ENCODE results near the gene PRKAB1. TPM values are rescaled to one million over a fixed set of nuclear protein-coding genes. Genes with fewer than 3 reads are reported as not detected.

Gene PRKAB1
- total RNA-seq, 4 donors from 2014 or later = 18.2 to 32.0 (median 25.4) TPM

DNA sequence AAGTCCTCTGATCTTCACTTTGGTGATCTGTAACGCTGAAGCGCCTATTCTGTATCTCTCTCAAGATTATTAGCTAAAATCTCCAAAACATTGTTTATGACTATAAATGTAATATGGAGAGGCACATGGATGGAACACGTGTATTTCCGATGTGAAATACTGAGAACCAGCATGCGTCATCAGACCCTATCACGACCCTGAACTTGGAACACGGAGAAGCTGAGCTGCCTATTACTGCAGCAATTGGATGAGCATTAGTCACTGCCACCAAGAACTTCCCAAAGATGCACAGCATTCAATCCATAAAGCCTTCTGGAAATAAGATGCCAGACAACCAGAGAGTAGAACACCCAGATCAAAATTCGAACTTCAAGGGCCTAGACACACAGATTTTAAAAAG is 61.9 kb downstream of the PRKAB1 start:
- no peaks in the 10 kb centered on the region for H3K9me3 ChIP-seq
- intact Hi-C loops (cut with DNase I) = no loop called here
- no peak overlapping the region for H3K4me3 ChIP-seq
- TF ChIP-seq, protein P1, sequence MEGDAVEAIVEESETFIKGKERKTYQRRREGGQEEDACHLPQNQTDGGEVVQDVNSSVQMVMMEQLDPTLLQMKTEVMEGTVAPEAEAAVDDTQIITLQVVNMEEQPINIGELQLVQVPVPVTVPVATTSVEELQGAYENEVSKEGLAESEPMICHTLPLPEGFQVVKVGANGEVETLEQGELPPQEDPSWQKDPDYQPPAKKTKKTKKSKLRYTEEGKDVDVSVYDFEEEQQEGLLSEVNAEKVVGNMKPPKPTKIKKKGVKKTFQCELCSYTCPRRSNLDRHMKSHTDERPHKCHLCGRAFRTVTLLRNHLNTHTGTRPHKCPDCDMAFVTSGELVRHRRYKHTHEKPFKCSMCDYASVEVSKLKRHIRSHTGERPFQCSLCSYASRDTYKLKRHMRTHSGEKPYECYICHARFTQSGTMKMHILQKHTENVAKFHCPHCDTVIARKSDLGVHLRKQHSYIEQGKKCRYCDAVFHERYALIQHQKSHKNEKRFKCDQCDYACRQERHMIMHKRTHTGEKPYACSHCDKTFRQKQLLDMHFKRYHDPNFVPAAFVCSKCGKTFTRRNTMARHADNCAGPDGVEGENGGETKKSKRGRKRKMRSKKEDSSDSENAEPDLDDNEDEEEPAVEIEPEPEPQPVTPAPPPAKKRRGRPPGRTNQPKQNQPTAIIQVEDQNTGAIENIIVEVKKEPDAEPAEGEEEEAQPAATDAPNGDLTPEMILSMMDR (IDR thresholded peaks at IDR 0.05) = no peak
- TF ChIP-seq POLR2A (IDR thresholded peaks at IDR 0.05; ENCODE audit: low read depth) = no peak
- no peak for TF ChIP-seq EP300 (IDR thresholded peaks at IDR 0.05)
- TF ChIP-seq POLR2AphosphoS5 (IDR thresholded peaks at IDR 0.05) = no peak
- H3K27me3 ChIP-seq = no peaks in the 10 kb centered on the region
- WGBS = 98% methylated on average over 8 of the region's 8 CpGs
- peaks cover 0 to 23% (median 18%) of the 10 kb centered on the region in 4 donors for H3K4me1 ChIP-seq
- no peak for DNase-seq (ENCODE audit: extremely low spot score)
- H3K27ac ChIP-seq (replicated peaks in 1 of 4) = no peak overlapping the region
- H3K36me3 ChIP-seq = peaks cover 0 to 4% (median 0%) of the 10 kb centered on the region in 4 donors

DNA sequence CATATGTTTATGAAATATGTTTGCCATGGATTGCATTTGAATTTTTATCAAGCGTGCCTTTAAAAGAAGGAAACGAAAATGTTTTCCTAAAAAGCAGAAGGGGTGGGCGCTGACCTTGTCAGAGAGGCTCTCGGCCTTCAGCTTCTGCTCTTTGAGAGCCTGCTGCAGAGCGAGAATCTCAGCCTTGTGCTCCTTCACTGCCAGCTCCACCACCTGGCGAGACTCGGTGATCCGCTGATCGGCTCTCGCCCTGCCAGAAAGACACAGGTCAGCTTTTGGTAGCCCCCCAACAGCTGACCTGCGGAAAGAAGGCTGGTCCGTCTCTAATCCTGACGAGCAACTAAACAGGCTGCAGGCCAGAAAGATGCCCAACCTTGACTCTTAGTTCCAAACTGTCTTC is 62.4 kb downstream of the PRKAB1 start:
- no peak for DNase-seq (ENCODE audit: extremely low spot score)
- no peaks in the 10 kb centered on the region for H3K9me3 ChIP-seq
- H3K36me3 ChIP-seq = peaks cover 0 to 4% (median 0%) of the 10 kb centered on the region in 4 donors
- intact Hi-C loops (cut with DNase I) = no loop called here
- peaks cover 0 to 23% (median 18%) of the 10 kb centered on the region in 4 donors for H3K4me1 ChIP-seq
- TF ChIP-seq, protein P1 (IDR thresholded peaks at IDR 0.05) = no peak
- TF ChIP-seq POLR2A (IDR thresholded peaks at IDR 0.05; ENCODE audit: low read depth) = no peak
- TF ChIP-seq POLR2AphosphoS5 (IDR thresholded peaks at IDR 0.05) = no peak
- TF ChIP-seq EP300 (IDR thresholded peaks at IDR 0.05) = no peak
- no peak overlapping the region for H3K4me3 ChIP-seq
- H3K27ac ChIP-seq (replicated peaks in 1 of 4) = no peak overlapping the region
- no peaks in the 10 kb centered on the region for H3K27me3 ChIP-seq
- WGBS = 97% methylated on average over 13 of the region's 13 CpGs

Small RNA genes within 50 kb of the gene (small RNA-seq; reads per million reads assigned to genes)
- 0 reads per million in 3 donors for gene RN7SKP197

Other genes with a start within 250 kb of the PRKAB1 start
- gene TMEM233, start 74.4 kb upstream of the PRKAB1 start, total RNA-seq = under 1 TPM; 0.17 to 0.91 (median 0.46) TPM
- gene CIT, start 209.2 kb downstream of the PRKAB1 start, total RNA-seq = 10 to 100 TPM in 1 of 4 donors, 1 to 10 TPM in 3; 5.1 to 14.8 (median 5.8) TPM